Bronchial epithelial cell (primary cell): Measurements from ENCODE around the gene UGCG. TPM values are rescaled to one million over a fixed set of nuclear protein-coding genes. Genes with fewer than 3 reads are reported as not detected.
A peak's percentile ranks its signal among the peaks of the same experiment; 100 is the strongest.

Experiments used
- DNase-seq: peaks from one replicate; pipeline ENCODE4 v3.0.0-alpha.2; 2010; ENCODE audit warnings: low read depth
- FAIRE-seq: peaks from 2 replicates; lab custom pipeline; 2011; peaks lifted over from hg19 to GRCh38; lab: Jason Lieb, UNC
- H3K27me3 ChIP-seq: 2 replicates; pipeline ENCODE4 v1.5.1; 2011; ENCODE audit warnings: low read length; ENCODE audit not compliant: control insufficient read depth, insufficient read depth
- H3K36me3 ChIP-seq: 2 replicates; pipeline ENCODE4 v1.5.1; 2011; ENCODE audit warnings: low read length; ENCODE audit not compliant: control insufficient read depth, insufficient read depth
- H3K4me3 ChIP-seq: 2 replicates; pipeline ENCODE4 v1.5.1; 2011; ENCODE audit warnings: mild to moderate bottlenecking, low read depth, low read length, control low read depth
- total RNA-seq: library from RNA; depleted of rRNA; stranded (reverse); fragments of >200 nt; gene quantifications from 2 replicates; pipeline ENCODE4 v1.2.1, GENCODE V29; 2014
- TF ChIP-seq, protein P1 (sequence below): IDR thresholded peaks from 2 replicates; pipeline ENCODE4 v1.5.1; 2011; ENCODE audit warnings: mild to moderate bottlenecking, moderate library complexity, low read length, control low read depth, inconsistent platforms; ENCODE audit not compliant: insufficient read depth, severe bottlenecking

Gene UGCG
- total RNA-seq, 1 donor from 2014 or later = 65.0 TPM

DNA sequence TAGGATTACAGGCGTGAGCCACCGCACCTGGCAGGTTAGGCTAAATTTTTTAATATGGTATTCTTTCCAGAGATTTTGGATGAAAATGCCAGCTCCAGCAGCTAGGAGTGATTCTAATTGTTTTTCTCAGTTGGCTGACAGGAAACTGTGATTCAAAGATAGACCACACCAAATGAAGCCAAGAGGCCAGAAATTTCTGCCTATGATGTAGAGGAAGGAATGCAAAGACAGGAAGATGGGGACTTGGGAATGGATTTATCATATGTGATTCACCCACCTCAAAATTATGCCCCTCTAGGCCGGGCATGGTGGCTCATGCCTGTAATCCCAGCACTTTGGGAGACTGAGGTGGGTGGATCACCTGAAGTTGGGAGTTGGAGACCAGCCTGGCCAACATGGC is 53.3 kb downstream of the UGCG start:
- Histone ChIP-seq H3K27me3 (no peaks in the 10 kb centered on the region), H3K4me3 (no peak overlapping the region), H3K36me3 (no peaks in the 10 kb centered on the region)
- no peak for FAIRE-seq
- peak; percentile 74 for DNase-seq
- TF ChIP-seq, protein P1, sequence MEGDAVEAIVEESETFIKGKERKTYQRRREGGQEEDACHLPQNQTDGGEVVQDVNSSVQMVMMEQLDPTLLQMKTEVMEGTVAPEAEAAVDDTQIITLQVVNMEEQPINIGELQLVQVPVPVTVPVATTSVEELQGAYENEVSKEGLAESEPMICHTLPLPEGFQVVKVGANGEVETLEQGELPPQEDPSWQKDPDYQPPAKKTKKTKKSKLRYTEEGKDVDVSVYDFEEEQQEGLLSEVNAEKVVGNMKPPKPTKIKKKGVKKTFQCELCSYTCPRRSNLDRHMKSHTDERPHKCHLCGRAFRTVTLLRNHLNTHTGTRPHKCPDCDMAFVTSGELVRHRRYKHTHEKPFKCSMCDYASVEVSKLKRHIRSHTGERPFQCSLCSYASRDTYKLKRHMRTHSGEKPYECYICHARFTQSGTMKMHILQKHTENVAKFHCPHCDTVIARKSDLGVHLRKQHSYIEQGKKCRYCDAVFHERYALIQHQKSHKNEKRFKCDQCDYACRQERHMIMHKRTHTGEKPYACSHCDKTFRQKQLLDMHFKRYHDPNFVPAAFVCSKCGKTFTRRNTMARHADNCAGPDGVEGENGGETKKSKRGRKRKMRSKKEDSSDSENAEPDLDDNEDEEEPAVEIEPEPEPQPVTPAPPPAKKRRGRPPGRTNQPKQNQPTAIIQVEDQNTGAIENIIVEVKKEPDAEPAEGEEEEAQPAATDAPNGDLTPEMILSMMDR = no peak

DNA sequence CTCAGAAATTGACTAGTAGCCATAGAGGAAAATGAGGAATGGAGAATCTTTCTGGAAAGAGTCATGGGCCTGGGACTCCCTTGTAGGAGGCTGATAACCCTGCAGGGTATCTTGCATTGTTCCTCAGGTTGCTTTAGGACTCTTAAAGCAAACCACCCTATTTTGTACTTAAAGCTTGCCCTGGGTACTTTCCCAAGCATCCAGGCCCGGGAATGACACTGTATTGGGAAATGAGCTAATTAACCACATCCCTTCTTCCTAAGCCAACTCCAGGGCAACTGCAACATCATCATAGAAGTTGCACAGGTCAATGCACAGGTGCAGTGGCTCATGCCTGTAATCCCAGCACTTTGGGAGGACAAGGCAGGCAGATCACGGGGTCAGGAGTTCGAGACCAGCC is 55.9 kb downstream of the UGCG start:
- no peak for FAIRE-seq
- Histone ChIP-seq H3K36me3 (no peaks in the 10 kb centered on the region), H3K27me3 (no peaks in the 10 kb centered on the region), H3K4me3 (no peak overlapping the region)
- TF ChIP-seq, protein P1 = no peak
- peak; percentile 92 for DNase-seq

DNA sequence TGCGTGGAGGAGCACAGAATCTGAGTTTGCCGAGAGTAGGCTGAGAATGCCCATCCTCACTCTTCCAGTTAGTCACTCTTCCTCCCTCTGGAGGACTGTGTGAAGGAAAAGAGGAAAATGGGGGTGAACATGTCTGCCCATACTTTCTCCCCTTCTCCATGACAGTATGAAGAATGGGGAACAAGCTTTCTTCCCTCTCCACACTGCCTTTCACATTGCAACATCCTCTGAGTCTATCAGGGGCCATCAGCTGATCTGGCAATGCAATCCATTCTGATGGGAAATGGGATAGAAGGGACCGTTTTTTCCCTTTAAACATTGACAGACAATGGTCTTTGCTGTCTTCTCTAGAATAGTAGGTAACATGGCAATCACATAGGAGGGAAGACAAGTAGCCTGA is 56.8 kb downstream of the UGCG start:
- no peaks in the 10 kb centered on the region for H3K27me3 ChIP-seq
- FAIRE-seq (no peak), DNase-seq (no peak)
- H3K36me3 ChIP-seq = no peaks in the 10 kb centered on the region
- TF ChIP-seq, protein P1 = no peak
- no peak overlapping the region for H3K4me3 ChIP-seq

DNA sequence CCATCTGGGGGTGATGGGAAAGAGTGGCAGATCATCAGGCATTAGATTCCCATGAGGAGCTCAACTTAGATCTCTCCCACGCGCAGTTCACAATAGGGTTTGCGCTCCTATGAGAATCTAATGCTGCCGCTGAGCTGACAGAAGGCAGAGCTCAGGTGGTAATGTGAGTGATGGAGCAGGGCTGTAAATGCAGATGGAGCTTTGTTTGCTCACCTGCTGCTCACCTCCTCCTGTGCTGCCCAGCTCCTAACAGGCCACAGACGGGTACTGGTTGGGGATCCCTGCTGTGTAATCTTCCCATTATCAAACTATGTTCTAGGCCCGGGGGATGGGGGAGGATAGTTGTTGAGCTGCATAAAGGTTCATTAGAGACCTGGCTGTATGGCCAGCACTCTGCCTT is 58.4 kb downstream of the UGCG start:
- TF ChIP-seq, protein P1 = no peak
- Histone ChIP-seq H3K36me3 (no peaks in the 10 kb centered on the region), H3K27me3 (no peaks in the 10 kb centered on the region), H3K4me3 (no peak overlapping the region)
- no peak for FAIRE-seq
- DNase-seq = no peak

DNA sequence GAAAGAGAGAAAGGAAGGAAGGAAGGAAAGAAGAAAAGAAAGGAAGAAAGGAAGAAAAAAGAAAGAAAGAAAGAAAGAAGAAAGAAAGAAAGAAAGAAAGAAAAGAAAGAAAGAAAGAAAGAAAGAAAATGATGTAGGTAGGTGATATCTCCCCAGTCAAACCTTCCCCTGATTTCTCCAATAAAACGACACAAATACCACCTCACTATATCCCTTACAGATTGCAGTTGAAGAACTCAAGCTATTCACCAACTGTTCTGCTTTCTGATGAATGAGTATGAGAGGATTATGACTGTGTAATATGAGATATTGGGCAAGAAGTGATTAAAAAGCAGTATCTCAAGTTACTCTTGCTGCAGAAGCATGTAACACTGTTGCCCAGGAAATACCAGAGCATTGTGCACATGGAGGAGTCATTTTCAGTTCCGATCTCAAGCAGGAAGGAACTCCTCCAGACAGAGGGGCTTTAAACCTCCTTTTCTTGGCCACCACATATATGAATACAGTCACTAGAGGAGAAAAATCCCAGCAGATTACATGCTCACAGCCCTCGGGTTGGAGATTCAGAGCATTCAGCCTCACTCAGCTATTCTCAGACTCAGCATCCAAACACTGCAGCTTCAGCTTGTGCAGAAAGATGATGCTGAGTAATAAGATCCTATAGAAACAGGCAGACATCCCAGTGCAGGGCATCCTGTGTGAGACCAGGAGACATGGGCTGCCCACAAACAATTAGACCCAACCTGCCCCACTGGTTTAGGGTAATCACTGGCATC is 61.4 kb downstream of the UGCG start:
- TF ChIP-seq, protein P1 = no peak
- peak; percentile 99 for DNase-seq
- Histone ChIP-seq H3K27me3 (no peaks in the 10 kb centered on the region), H3K36me3 (no peaks in the 10 kb centered on the region), H3K4me3 (peak overlapping the region; percentile 24)
- FAIRE-seq = peak; percentile 58
